Heart left ventricle (tissue), 13 donors: ENCODE results near the gene TDRD7.

Experiments
- POLR2A ChIP-seq, 2 donors: fragments of 450-650 bp; IDR thresholded peaks; one replicate each; pipeline ENCODE4 v1.6.1; 2017; ENCODE audit warnings: antibody characterized with exemption in 2 of 2, mild to moderate bottlenecking in 2 of 2, moderate library complexity in 2 of 2
- TF ChIP-seq, protein P1 (sequence below), 12 donors: fragments of 200-600 bp; sonication (generic) in 4 of 12; IDR thresholded peaks; one replicate each; pipeline versions ENCODE4 v1.5.0 to v1.8.0; 2018 to 2022; ENCODE audit warnings: antibody characterized with exemption in 12 of 12, mild to moderate bottlenecking in 5 of 12
- donor health status: ischemic (EF 13 %, LVEDD 7.1; RV severe dilation, severe dysfunction).
- donor health status: DM: no; HTN: yes; CAD: no.
- donor health status: DM: no; HTN: no; CAD: no.
- donor health status: ischemic (EF 25% LVEDD 6.9; RV normal size, moderate dysfunction).
- donor health status: ischemic (EF 25% LVEDD 5.7; RV mildly dilated, moderate dysfunction).
- donor health status: ischemic (EF 35%, LVEDD 5.7; RV mildly dilated, moderate dysfunction).
- donor health status: nonischemic (EF 11% LVEDD 7.7; RV severe dilation, severe dysfunction).
- donor health status: DM: yes; HTN: yes; CAD: no.
- donor health status: PGD.
- donor health status: ischemic (EF 29% LVEDD 5.4; RV normal size, mild dysfunction).
- donor health status: nonischemic (EF 23%, LVEDD 6.1; RV moderate dilation, normal function).

DNA sequence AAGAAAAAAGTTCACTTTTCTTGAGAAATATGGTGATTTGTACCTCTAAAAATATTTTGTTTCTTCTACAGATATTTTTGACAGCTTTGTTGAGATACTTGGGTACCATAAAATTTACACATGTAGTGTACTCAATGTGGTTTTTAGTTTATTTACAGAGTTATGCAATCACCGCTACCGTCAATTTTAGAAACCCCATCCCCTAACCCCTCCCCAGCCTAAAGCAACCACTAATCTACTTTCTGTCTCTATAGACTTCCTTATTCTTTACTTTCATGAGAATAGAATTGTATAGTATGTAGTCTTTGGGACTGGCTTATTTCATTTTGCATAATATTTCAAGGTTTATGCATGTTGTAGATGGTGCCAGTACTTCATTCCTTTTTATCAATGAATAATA lies 45.0 kb upstream of the TDRD7 start:
- TF ChIP-seq, protein P1, sequence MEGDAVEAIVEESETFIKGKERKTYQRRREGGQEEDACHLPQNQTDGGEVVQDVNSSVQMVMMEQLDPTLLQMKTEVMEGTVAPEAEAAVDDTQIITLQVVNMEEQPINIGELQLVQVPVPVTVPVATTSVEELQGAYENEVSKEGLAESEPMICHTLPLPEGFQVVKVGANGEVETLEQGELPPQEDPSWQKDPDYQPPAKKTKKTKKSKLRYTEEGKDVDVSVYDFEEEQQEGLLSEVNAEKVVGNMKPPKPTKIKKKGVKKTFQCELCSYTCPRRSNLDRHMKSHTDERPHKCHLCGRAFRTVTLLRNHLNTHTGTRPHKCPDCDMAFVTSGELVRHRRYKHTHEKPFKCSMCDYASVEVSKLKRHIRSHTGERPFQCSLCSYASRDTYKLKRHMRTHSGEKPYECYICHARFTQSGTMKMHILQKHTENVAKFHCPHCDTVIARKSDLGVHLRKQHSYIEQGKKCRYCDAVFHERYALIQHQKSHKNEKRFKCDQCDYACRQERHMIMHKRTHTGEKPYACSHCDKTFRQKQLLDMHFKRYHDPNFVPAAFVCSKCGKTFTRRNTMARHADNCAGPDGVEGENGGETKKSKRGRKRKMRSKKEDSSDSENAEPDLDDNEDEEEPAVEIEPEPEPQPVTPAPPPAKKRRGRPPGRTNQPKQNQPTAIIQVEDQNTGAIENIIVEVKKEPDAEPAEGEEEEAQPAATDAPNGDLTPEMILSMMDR (IDR thresholded peaks at IDR 0.05) = no peak
- no peak for TF ChIP-seq POLR2A (IDR thresholded peaks at IDR 0.05)
